Prostate gland (tissue), 2 donors: Measurements from ENCODE around the gene HNF4A.

Experiments
- POLR2A ChIP-seq: fragments of 450-650 bp; IDR thresholded peaks from one replicate; pipeline ENCODE4 v1.6.1; 2016; ENCODE audit warnings: antibody characterized with exemption, mild to moderate bottlenecking
- POLR2AphosphoS5 ChIP-seq: sonication (generic); formaldehyde crosslinking; IDR thresholded peaks from one replicate; pipeline ENCODE4 v1.6.1; 2017; ENCODE audit warnings: antibody characterized with exemption
- TF ChIP-seq, protein P1 (sequence below), 4 experiments: fragments of 200-600 bp in 2 of 4; fragments of 450-650 bp in 2 of 4; sonication (generic) in 2 of 4; IDR thresholded peaks; 1 replicate in 3 of 4; 2 replicates in 1 of 4; pipeline ENCODE4 v1.5.1; 2016 to 2019; ENCODE audit warnings: antibody characterized with exemption in 4 of 4, mild to moderate bottlenecking in 2 of 4, moderate library complexity in 2 of 4

DNA sequence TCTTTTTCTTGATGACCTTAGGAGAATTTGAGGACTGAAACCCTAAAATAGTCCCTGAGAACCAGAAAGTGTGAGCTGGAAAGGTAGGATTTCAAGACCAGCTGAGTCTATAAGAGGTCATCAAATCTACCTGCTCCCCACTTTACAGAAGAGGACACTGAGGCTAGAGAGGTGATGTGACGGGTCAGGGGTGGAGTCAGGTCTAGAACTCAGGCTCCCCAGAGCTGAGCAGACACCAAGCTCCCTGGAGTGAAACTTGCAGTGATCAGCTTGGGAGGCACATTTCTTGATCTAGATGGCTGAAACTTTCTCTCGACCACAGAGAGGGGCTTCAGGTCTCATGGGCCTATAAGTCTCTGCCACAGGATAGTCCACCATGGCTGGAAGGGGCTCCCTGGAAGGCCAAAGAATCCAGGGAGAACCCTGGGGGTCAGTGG, 55.1 kb downstream of the HNF4A start:
- TF ChIP-seq, protein P1, sequence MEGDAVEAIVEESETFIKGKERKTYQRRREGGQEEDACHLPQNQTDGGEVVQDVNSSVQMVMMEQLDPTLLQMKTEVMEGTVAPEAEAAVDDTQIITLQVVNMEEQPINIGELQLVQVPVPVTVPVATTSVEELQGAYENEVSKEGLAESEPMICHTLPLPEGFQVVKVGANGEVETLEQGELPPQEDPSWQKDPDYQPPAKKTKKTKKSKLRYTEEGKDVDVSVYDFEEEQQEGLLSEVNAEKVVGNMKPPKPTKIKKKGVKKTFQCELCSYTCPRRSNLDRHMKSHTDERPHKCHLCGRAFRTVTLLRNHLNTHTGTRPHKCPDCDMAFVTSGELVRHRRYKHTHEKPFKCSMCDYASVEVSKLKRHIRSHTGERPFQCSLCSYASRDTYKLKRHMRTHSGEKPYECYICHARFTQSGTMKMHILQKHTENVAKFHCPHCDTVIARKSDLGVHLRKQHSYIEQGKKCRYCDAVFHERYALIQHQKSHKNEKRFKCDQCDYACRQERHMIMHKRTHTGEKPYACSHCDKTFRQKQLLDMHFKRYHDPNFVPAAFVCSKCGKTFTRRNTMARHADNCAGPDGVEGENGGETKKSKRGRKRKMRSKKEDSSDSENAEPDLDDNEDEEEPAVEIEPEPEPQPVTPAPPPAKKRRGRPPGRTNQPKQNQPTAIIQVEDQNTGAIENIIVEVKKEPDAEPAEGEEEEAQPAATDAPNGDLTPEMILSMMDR (IDR thresholded peaks at IDR 0.05), result no peak
- no peak for TF ChIP-seq POLR2A
- TF ChIP-seq POLR2AphosphoS5, result no peak
